Stimulated activated CD8-positive, alpha-beta memory T cell treated with anti-CD3 and anti-CD28 coated beads, Interleukin-4, amount 100 ng/mL, for 1 hour (primary cell): ENCODE results near the gene GLI3.

Source experiments
- DNase-seq, 2 donors: peaks; one replicate each; pipeline ENCODE4 v3.0.0-alpha.2; 2020; ENCODE audit warnings: low read depth in 2 of 2, low spot score in 1 of 2

Gene GLI3

GRCh38 chr7:42107484-42108240 is 129.3 kb downstream of the GLI3 start:
- no peak for DNase-seq

- no peak for DNase-seq
These were observed 130.4 kb downstream of the GLI3 start for GRCh38 chr7:42106562-42106961.

GRCh38 chr7:42105554-42106358 is 131.3 kb downstream of the GLI3 start:
- no peak for DNase-seq

- DNase-seq, result no peak
These were observed 132.3 kb downstream of the GLI3 start for GRCh38 chr7:42104694-42105093.

GRCh38 chr7:42104231-42104630 is 132.8 kb downstream of the GLI3 start:
- no peak for DNase-seq

GRCh38 chr7:42103456-42103855 is 133.6 kb downstream of the GLI3 start:
- DNase-seq, result no peak

- no peak for DNase-seq
These were observed 134.0 kb downstream of the GLI3 start for GRCh38 chr7:42103020-42103419.

- DNase-seq, result no peak
These were observed 134.7 kb downstream of the GLI3 start for GRCh38 chr7:42102301-42102700.

GRCh38 chr7:42100156-42100508 is 136.9 kb downstream of the GLI3 start:
- DNase-seq, result no peak

GRCh38 chr7:42099470-42100155 is 137.4 kb downstream of the GLI3 start:
- DNase-seq, result no peak

GRCh38 chr7:42099066-42099465 is 137.9 kb downstream of the GLI3 start:
- DNase-seq, result no peak

GRCh38 chr7:42097752-42098151 is 139.3 kb downstream of the GLI3 start:
- DNase-seq, result no peak

- DNase-seq, result no peak
These were observed 140.1 kb downstream of the GLI3 start for GRCh38 chr7:42096681-42097561.

GRCh38 chr7:42096268-42096667 is 140.7 kb downstream of the GLI3 start:
- DNase-seq, result no peak

GRCh38 chr7:42095791-42096190 is 141.2 kb downstream of the GLI3 start:
- no peak for DNase-seq

- DNase-seq, result no peak
These were observed 143.6 kb downstream of the GLI3 start for GRCh38 chr7:42093349-42093905.

GRCh38 chr7:42091461-42092291 is 145.3 kb downstream of the GLI3 start:
- DNase-seq, result no peak

- no peak for DNase-seq
These were observed 146.2 kb downstream of the GLI3 start for GRCh38 chr7:42090806-42091205.

- DNase-seq, result no peak
These were observed 147.0 kb downstream of the GLI3 start for GRCh38 chr7:42090056-42090455.

GRCh38 chr7:42087616-42088015 is 149.4 kb downstream of the GLI3 start:
- DNase-seq, result no peak
